ENCODE results near the gene IRGC. TPM values are rescaled to one million over a fixed set of nuclear protein-coding genes. Genes with fewer than 3 reads are reported as not detected.

Gene IRGC
- total RNA-seq, 3 donors from 2014 or later, result not detected

- Histone ChIP-seq H3K27me3 (no peaks in the 10 kb centered on the region), H3K9me3 (no peaks in the 10 kb centered on the region), H3K36me3 (no peaks in the 10 kb centered on the region), H3K4me1 (no peaks in the 10 kb centered on the region), H3K27ac (no peak overlapping the region), H3K4me3 (no peak overlapping the region)
- intact Hi-C loops (cut with DNase I; ENCODE audit: low total_unique reads), result no loop called here
- no peak for DNase-seq (ENCODE audit: low spot score in 2 of 2)
- TF ChIP-seq POLR2AphosphoS5 (IDR thresholded peaks at IDR 0.05), result no peak
- no peak for TF ChIP-seq CTCF (IDR thresholded peaks at IDR 0.05)
- no peak for TF ChIP-seq POLR2A (IDR thresholded peaks at IDR 0.05)
These were observed 42.2 kb upstream of the IRGC start for GRCh38 chr19:43673637-43674036.

- Histone ChIP-seq H3K27me3 (no peaks in the 10 kb centered on the region), H3K4me1 (no peaks in the 10 kb centered on the region), H3K36me3 (no peaks in the 10 kb centered on the region), H3K27ac (no peak overlapping the region), H3K9me3 (no peaks in the 10 kb centered on the region), H3K4me3 (no peak overlapping the region)
- DNase-seq (ENCODE audit: low spot score in 2 of 2), result no peak
- TF ChIP-seq CTCF (IDR thresholded peaks at IDR 0.05), result no peak
- TF ChIP-seq POLR2A (IDR thresholded peaks at IDR 0.05), result no peak
- TF ChIP-seq POLR2AphosphoS5 (IDR thresholded peaks at IDR 0.05), result no peak
- intact Hi-C loops (cut with DNase I; ENCODE audit: low total_unique reads), result no loop called here
These were observed 41.7 kb upstream of the IRGC start for GRCh38 chr19:43674183-43674582.

GRCh38 chr19:43674596-43674995 lies 41.3 kb upstream of the IRGC start:
- no peak for TF ChIP-seq POLR2AphosphoS5 (IDR thresholded peaks at IDR 0.05)
- TF ChIP-seq CTCF (IDR thresholded peaks at IDR 0.05), result no peak
- TF ChIP-seq POLR2A (IDR thresholded peaks at IDR 0.05), result no peak
- Histone ChIP-seq H3K9me3 (no peaks in the 10 kb centered on the region), H3K36me3 (no peaks in the 10 kb centered on the region), H3K27ac (peak overlapping the region; percentile 74 to 84), H3K27me3 (no peaks in the 10 kb centered on the region), H3K4me1 (no peaks in the 10 kb centered on the region), H3K4me3 (no peak overlapping the region)
- DNase-seq (ENCODE audit: low spot score in 2 of 2), result no peak
- intact Hi-C loops (cut with DNase I; ENCODE audit: low total_unique reads), result no loop called here

GRCh38 chr19:43675269-43675879 lies 40.5 kb upstream of the IRGC start:
- no peaks in the 10 kb centered on the region for H3K4me1 ChIP-seq
- TF ChIP-seq POLR2A (IDR thresholded peaks at IDR 0.05), result no peak
- peak in 1 of 3 donors; percentile 50 for TF ChIP-seq POLR2AphosphoS5 (IDR thresholded peaks at IDR 0.05)
- no peak for TF ChIP-seq CTCF (IDR thresholded peaks at IDR 0.05)
- H3K36me3 ChIP-seq, result no peaks in the 10 kb centered on the region
- no peaks in the 10 kb centered on the region for H3K9me3 ChIP-seq
- H3K27ac ChIP-seq, result peak overlapping the region; percentile 74 to 84
- peak; percentile 68 to 74 for DNase-seq (ENCODE audit: low spot score in 2 of 2)
- no peaks in the 10 kb centered on the region for H3K27me3 ChIP-seq
- H3K4me3 ChIP-seq, result no peak overlapping the region
- intact Hi-C loops (cut with DNase I; ENCODE audit: low total_unique reads), result no loop called here

- no peaks in the 10 kb centered on the region for H3K27me3 ChIP-seq
- no peak for DNase-seq (ENCODE audit: low spot score in 2 of 2)
- H3K4me1 ChIP-seq, result no peaks in the 10 kb centered on the region
- H3K36me3 ChIP-seq, result no peaks in the 10 kb centered on the region
- TF ChIP-seq CTCF (IDR thresholded peaks at IDR 0.05) (no peak), POLR2A (IDR thresholded peaks at IDR 0.05) (no peak), POLR2AphosphoS5 (IDR thresholded peaks at IDR 0.05) (no peak)
- intact Hi-C loops (cut with DNase I; ENCODE audit: low total_unique reads), result no loop called here
- peak overlapping the region in 1 of 2 donors; percentile 84 for H3K27ac ChIP-seq
- no peaks in the 10 kb centered on the region for H3K9me3 ChIP-seq
- no peak overlapping the region for H3K4me3 ChIP-seq
These were observed 40.0 kb upstream of the IRGC start for GRCh38 chr19:43675906-43676305.
